Right lobe of liver (tissue), 6 donors: ENCODE measurements around the gene PBLD. TPM values are rescaled to one million over a fixed set of nuclear protein-coding genes. Genes with fewer than 3 reads are reported as not detected.
"Not testable (repeated sequence)": the region's sequence is repeated elsewhere in the genome, so short reads cannot be mapped to it uniquely, and the experiment has no call there.

ENCODE experiments used
- ATAC-seq, 4 donors: fragments of 200-7000 bp; cut with Tn5 transposase; one replicate each; pipeline ENCODE4 v1.9.1; 2020; ENCODE audit warnings: mild to moderate bottlenecking in 4 of 4, moderate library complexity in 4 of 4
- DNase-seq, 3 donors: peaks; one replicate each; pipeline ENCODE4 v3.0.0-alpha.2; 2020
- H3K27ac ChIP-seq, 3 donors: fragments of 200-600 bp; one replicate each; pipeline ENCODE4 v1.8.0; 2022
- H3K27me3 ChIP-seq, 2 donors: fragments of 200-600 bp; one replicate each; pipeline ENCODE4 v1.8.0; 2022
- H3K36me3 ChIP-seq, 4 donors: fragments of 200-600 bp; sonication (generic) in 1 of 4; one replicate each; pipeline versions ENCODE4 v1.5.1 to v1.8.0; 2017 to 2022; ENCODE audit warnings: control low read depth in 1 of 4
- H3K4me1 ChIP-seq, 4 donors: fragments of 200-600 bp; sonication (generic) in 1 of 4; one replicate each; pipeline versions ENCODE4 v1.5.1 to v1.8.0; 2017 to 2022; ENCODE audit warnings: control low read depth in 1 of 4
- H3K4me3 ChIP-seq, 3 donors: fragments of 200-600 bp; one replicate each; pipeline ENCODE4 v1.8.0; 2022
- H3K9me3 ChIP-seq, 4 donors: fragments of 200-600 bp; sonication (generic) in 1 of 4; one replicate each; pipeline versions ENCODE4 v1.5.1 to v1.8.0; 2017 to 2022; ENCODE audit warnings: control low read depth in 1 of 4
- POLR2A ChIP-seq: fragments of 450-650 bp; IDR thresholded peaks from one replicate; pipeline ENCODE4 v1.6.1; 2017; ENCODE audit warnings: antibody characterized with exemption, mild to moderate bottlenecking
- WGBS: methylation state at CpG from one replicate; pipeline ENCODE4 v1.1.6; 2018; ENCODE audit warnings: low coverage, low lambda C conversion rate; ENCODE audit not compliant: insufficient coverage; ENCODE audit errors: missing lambda C conversion rate; 5-methylcytosine and 5-hydroxymethylcytosine counted together
- intact Hi-C, 2 donors: fragments of 100-400 bp; cut with DNase I; formaldehyde crosslinking; loops; one replicate each; pipeline versions ENCODE4 v1.11.2 to v1.14.1; 2022
- total RNA-seq, 6 experiments: library from RNA; depleted of rRNA in 2 of 6; stranded (reverse); fragments of >200 nt in 2 of 6; fragmentation: NEBNext Ultra II Directional in 3 of 6; extraction: Animal tissue kit (Norgen Biotek cat#: 25700) in 3 of 6; gene quantifications; one replicate each; pipeline versions ENCODE4 v1.1.0 to v1.2.4, GENCODE V29; 2016 to 2023
- TF ChIP-seq, protein P1 (sequence below), 4 donors: fragments of 200-600 bp in 3 of 4; fragments of 450-650 bp in 1 of 4; IDR thresholded peaks; one replicate each; pipeline versions ENCODE4 v1.5.1 to v1.8.0; 2016 to 2022; ENCODE audit warnings: antibody characterized with exemption in 4 of 4, mild to moderate bottlenecking in 2 of 4
- donor health status: DM: no; HTN: yes; CAD: no.
- donor health status: DM: no; HTN: no; CAD: no.
- donor health status: DM: no; HTN: no; CAD: no.
- donor health status: DM: no; HTN: yes; CAD: no.
- donor health status: DM: no; HTN: yes; CAD: no.

Gene PBLD
- total RNA-seq, 6 experiments from 2014 or later: 45.5 to 162 (median 129) TPM

GRCh38 chr10:68329506-68329861 is 3.2 kb downstream of the PBLD start:
- no peaks in the 10 kb centered on the region for H3K9me3 ChIP-seq
- H3K27ac ChIP-seq: peak overlapping the region in 1 of 3 donors; percentile 79
- H3K4me1 ChIP-seq: peaks cover 0 to 15% (median 0%) of the 10 kb centered on the region in 4 donors
- TF ChIP-seq POLR2A: no peak
- TF ChIP-seq, protein P1, sequence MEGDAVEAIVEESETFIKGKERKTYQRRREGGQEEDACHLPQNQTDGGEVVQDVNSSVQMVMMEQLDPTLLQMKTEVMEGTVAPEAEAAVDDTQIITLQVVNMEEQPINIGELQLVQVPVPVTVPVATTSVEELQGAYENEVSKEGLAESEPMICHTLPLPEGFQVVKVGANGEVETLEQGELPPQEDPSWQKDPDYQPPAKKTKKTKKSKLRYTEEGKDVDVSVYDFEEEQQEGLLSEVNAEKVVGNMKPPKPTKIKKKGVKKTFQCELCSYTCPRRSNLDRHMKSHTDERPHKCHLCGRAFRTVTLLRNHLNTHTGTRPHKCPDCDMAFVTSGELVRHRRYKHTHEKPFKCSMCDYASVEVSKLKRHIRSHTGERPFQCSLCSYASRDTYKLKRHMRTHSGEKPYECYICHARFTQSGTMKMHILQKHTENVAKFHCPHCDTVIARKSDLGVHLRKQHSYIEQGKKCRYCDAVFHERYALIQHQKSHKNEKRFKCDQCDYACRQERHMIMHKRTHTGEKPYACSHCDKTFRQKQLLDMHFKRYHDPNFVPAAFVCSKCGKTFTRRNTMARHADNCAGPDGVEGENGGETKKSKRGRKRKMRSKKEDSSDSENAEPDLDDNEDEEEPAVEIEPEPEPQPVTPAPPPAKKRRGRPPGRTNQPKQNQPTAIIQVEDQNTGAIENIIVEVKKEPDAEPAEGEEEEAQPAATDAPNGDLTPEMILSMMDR (IDR thresholded peaks at IDR 0.05): no peak
- ATAC-seq (no peak), DNase-seq (no peak)
- H3K36me3 ChIP-seq: no peaks in the 10 kb centered on the region
- WGBS: 91% methylated on average over 1 of the region's 1 CpG
- no peak overlapping the region for H3K4me3 ChIP-seq
- H3K27me3 ChIP-seq: no peaks in the 10 kb centered on the region
- intact Hi-C loops: no loop called here

GRCh38 chr10:68327889-68328786 is 4.6 kb downstream of the PBLD start:
- H3K9me3 ChIP-seq: no peaks in the 10 kb centered on the region
- intact Hi-C loops: no loop called here
- peak; percentile 5 to 39 (median 11) for ATAC-seq
- H3K27me3 ChIP-seq: no peaks in the 10 kb centered on the region
- WGBS: 0% methylated on average over 4 of the region's 4 CpGs
- no peaks in the 10 kb centered on the region for H3K36me3 ChIP-seq
- no peak for DNase-seq
- no peak for TF ChIP-seq POLR2A
- TF ChIP-seq, protein P1 (IDR thresholded peaks at IDR 0.05): no peak
- peak overlapping the region; percentile 56 to 79 (median 63) for H3K27ac ChIP-seq
- peak overlapping the region; percentile 9 to 33 (median 22) for H3K4me3 ChIP-seq
- peaks cover 0 to 5% (median 0%) of the 10 kb centered on the region in 4 donors for H3K4me1 ChIP-seq

- H3K4me1 ChIP-seq, H3K9me3 ChIP-seq, H3K27me3 ChIP-seq, H3K27ac ChIP-seq, ATAC-seq, DNase-seq, H3K4me3 ChIP-seq, intact Hi-C loops, H3K36me3 ChIP-seq: not testable (repeated sequence)
- 94% methylated on average over 3 of the region's 4 CpGs for WGBS
Measured at GRCh38 chr10:68324396-68324795, 8.3 kb downstream of the PBLD start.

GRCh38 chr10:68318331-68319059 is 14.2 kb downstream of the PBLD start:
- Histone ChIP-seq H3K4me3 (no peak overlapping the region), H3K4me1 (peaks cover 0 to 11% (median 0%) of the 10 kb centered on the region in 4 donors), H3K9me3 (no peaks in the 10 kb centered on the region), H3K36me3 (no peaks in the 10 kb centered on the region), H3K27me3 (no peaks in the 10 kb centered on the region), H3K27ac (no peak overlapping the region)
- WGBS: 29% methylated on average over 1 of the region's 1 CpG
- ATAC-seq: peak; percentile 63 to 89 (median 77)
- DNase-seq: no peak
- TF ChIP-seq, protein P1 (IDR thresholded peaks at IDR 0.05): no peak
- TF ChIP-seq POLR2A: no peak
- intact Hi-C loops: no loop called here

GRCh38 chr10:68315582-68315981 is 17.1 kb downstream of the PBLD start:
- Histone ChIP-seq H3K4me1 (peaks cover 0 to 11% (median 0%) of the 10 kb centered on the region in 4 donors), H3K27me3 (no peaks in the 10 kb centered on the region), H3K36me3 (no peaks in the 10 kb centered on the region), H3K4me3 (no peak overlapping the region), H3K9me3 (no peaks in the 10 kb centered on the region), H3K27ac (no peak overlapping the region)
- TF ChIP-seq, protein P1 (IDR thresholded peaks at IDR 0.05): no peak
- TF ChIP-seq POLR2A: no peak
- 78% methylated on average over 1 of the region's 1 CpG for WGBS
- intact Hi-C loops: no loop called here
- no peak for DNase-seq
- no peak for ATAC-seq

GRCh38 chr10:68314930-68315329 is 17.8 kb downstream of the PBLD start:
- H3K9me3 ChIP-seq, H3K4me3 ChIP-seq, intact Hi-C loops, H3K36me3 ChIP-seq, DNase-seq, H3K27me3 ChIP-seq, H3K27ac ChIP-seq: not testable (repeated sequence)
- peaks cover 0 to 11% (median 0%) of the 10 kb centered on the region in 4 donors for H3K4me1 ChIP-seq
- 51% methylated on average over 4 of the region's 6 CpGs for WGBS
- peak in 2 of 4 donors; percentile 49 to 63 for ATAC-seq
